Stimulated activated CD4-positive, alpha-beta T cell treated with anti-CD3 and anti-CD28 coated beads, Interleukin-12 subunit alpha, Interleukin-12 subunit beta, amount 100 ng/mL, for 4 hours (primary cell): Measurements from ENCODE around the gene TRAF3IP1.
"Not testable (repeated sequence)": the region's sequence is repeated elsewhere in the genome, so short reads cannot be mapped to it uniquely, and the experiment has no call there.

Experiments used
- DNase-seq: peaks from one replicate; pipeline ENCODE4 v3.0.0-alpha.2; 2020

TRAF3IP1 gene

GRCh38 chr2:238344035-238344434, 23.7 kb downstream of the TRAF3IP1 start:
- no peak for DNase-seq

- no peak for DNase-seq
Measured at GRCh38 chr2:238344517-238344916, 24.2 kb downstream of the TRAF3IP1 start.

GRCh38 chr2:238345297-238345968, 25.1 kb downstream of the TRAF3IP1 start:
- DNase-seq, result no peak

GRCh38 chr2:238346544-238346943, 26.2 kb downstream of the TRAF3IP1 start:
- no peak for DNase-seq

- no peak for DNase-seq
Measured at GRCh38 chr2:238350150-238350897, 30.0 kb downstream of the TRAF3IP1 start.

- no peak for DNase-seq
Measured at GRCh38 chr2:238351315-238351714, 31.0 kb downstream of the TRAF3IP1 start.

- no peak for DNase-seq
Measured at GRCh38 chr2:238352361-238352760, 32.0 kb downstream of the TRAF3IP1 start.

GRCh38 chr2:238358769-238359168, 38.5 kb downstream of the TRAF3IP1 start:
- no peak for DNase-seq

- DNase-seq, result no peak
Measured at GRCh38 chr2:238359403-238359802, 39.1 kb downstream of the TRAF3IP1 start.

- DNase-seq, result no peak
Measured at GRCh38 chr2:238361877-238362276, 41.6 kb downstream of the TRAF3IP1 start.

GRCh38 chr2:238362626-238363025, 42.3 kb downstream of the TRAF3IP1 start:
- DNase-seq, result no peak

GRCh38 chr2:238369591-238370040, 49.3 kb downstream of the TRAF3IP1 start:
- DNase-seq, result no peak

GRCh38 chr2:238370094-238370822, 49.9 kb downstream of the TRAF3IP1 start:
- DNase-seq, result no peak

- peak; percentile 40 for DNase-seq
Measured at GRCh38 chr2:238370823-238371372, 50.6 kb downstream of the TRAF3IP1 start.

- DNase-seq, result not testable (repeated sequence)
Measured at GRCh38 chr2:238372277-238372676, 52.0 kb downstream of the TRAF3IP1 start.

GRCh38 chr2:238376884-238377391, 56.6 kb downstream of the TRAF3IP1 start:
- no peak for DNase-seq

GRCh38 chr2:238378230-238379095, 58.1 kb downstream of the TRAF3IP1 start:
- no peak for DNase-seq

- no peak for DNase-seq
Measured at GRCh38 chr2:238379096-238379810, 58.9 kb downstream of the TRAF3IP1 start.

- no peak for DNase-seq
Measured at GRCh38 chr2:238380336-238380735, 60.0 kb downstream of the TRAF3IP1 start.

GRCh38 chr2:238380785-238381184, 60.5 kb downstream of the TRAF3IP1 start:
- DNase-seq, result no peak

- no peak for DNase-seq
Measured at GRCh38 chr2:238381341-238382115, 61.2 kb downstream of the TRAF3IP1 start.
